ENCODE measurements around the gene TFDP1. TPM values are rescaled to one million over a fixed set of nuclear protein-coding genes. Genes with fewer than 3 reads are reported as not detected.

The TFDP1 gene
- total RNA-seq, 1 donor, result 83.8 TPM

DNA sequence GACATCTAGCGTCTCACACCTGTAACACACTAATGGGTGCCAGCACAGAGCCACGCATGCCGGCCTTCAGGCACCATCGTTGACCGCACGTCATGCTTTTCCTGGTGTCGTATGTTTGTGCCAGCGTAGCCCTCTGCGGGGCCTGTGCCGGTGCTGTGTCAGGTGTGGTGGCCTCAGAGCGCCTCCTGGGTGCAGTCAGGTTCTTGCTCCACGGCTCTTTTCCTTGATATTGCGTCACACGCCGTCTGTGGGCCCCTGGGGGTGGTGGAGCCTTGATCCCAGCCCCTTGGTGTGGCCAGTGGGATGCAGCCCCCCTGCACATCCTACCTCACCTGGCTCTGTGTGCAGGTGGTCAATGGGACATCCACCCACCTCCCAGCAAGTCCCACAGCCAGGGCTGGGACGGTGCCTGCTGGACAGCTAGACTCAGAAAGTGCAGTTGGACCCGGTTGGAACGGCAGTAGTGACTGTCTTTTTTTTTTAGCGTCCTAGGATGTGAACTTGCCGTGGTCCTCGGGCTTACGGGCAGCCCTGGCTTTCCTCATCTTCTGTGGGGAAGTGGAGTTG, 24.5 kb downstream of the TFDP1 start:
- TF ChIP-seq, protein P1, sequence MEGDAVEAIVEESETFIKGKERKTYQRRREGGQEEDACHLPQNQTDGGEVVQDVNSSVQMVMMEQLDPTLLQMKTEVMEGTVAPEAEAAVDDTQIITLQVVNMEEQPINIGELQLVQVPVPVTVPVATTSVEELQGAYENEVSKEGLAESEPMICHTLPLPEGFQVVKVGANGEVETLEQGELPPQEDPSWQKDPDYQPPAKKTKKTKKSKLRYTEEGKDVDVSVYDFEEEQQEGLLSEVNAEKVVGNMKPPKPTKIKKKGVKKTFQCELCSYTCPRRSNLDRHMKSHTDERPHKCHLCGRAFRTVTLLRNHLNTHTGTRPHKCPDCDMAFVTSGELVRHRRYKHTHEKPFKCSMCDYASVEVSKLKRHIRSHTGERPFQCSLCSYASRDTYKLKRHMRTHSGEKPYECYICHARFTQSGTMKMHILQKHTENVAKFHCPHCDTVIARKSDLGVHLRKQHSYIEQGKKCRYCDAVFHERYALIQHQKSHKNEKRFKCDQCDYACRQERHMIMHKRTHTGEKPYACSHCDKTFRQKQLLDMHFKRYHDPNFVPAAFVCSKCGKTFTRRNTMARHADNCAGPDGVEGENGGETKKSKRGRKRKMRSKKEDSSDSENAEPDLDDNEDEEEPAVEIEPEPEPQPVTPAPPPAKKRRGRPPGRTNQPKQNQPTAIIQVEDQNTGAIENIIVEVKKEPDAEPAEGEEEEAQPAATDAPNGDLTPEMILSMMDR (IDR thresholded peaks at IDR 0.05; ENCODE audit: insufficient read depth, low read depth, low read length), result no peak
- DNase-seq (ENCODE audit: low read depth), result no peak
- H3K4me3 ChIP-seq (ENCODE audit: low read depth, low read length), result no peak overlapping the region

DNA sequence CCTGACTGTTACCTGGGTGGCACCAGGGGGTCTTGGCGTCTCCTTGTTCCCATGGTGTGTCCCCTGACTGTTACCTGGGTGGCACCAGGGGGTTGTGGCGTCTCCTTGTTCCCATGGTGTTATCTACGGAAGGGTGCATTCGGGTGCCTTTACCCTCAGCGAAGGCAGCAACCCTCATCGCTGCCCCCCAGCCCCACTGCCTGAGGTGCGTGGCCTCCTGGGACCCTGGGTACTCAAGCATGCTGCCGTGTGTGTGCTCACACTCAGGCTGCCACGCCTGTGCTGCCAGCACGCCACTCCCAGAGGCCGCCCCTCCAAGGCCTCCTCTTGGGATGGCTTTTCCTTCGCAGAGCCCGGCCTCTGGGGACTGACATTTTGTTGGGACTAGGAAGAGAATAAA, 25.1 kb downstream of the TFDP1 start:
- TF ChIP-seq, protein P1 (IDR thresholded peaks at IDR 0.05; ENCODE audit: insufficient read depth, low read depth, low read length), result no peak
- no peak overlapping the region for H3K4me3 ChIP-seq (ENCODE audit: low read depth, low read length)
- no peak for DNase-seq (ENCODE audit: low read depth)

DNA sequence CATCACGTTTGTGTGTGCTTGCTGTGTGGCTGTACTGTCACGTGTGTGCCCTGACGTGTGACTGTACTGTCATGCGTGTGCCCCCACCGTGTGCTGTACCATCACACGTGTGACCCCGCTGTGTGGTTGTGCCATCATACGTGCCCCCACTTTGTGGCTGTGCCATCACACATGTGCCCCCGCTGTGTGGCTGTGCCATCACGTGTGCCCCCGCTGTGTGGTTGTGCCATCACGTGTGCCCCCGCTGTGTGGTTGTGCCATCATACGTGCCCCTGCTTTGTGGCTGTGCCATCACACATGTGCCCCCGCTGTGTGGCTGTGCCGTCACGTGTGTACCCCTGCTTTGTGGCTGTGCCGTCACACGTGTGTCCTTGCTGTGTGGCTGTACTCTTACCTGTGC, 25.7 kb downstream of the TFDP1 start:
- DNase-seq (ENCODE audit: low read depth), result no peak
- H3K4me3 ChIP-seq (ENCODE audit: low read depth, low read length), result no peak overlapping the region
- TF ChIP-seq, protein P1 (IDR thresholded peaks at IDR 0.05; ENCODE audit: insufficient read depth, low read depth, low read length), result no peak

DNA sequence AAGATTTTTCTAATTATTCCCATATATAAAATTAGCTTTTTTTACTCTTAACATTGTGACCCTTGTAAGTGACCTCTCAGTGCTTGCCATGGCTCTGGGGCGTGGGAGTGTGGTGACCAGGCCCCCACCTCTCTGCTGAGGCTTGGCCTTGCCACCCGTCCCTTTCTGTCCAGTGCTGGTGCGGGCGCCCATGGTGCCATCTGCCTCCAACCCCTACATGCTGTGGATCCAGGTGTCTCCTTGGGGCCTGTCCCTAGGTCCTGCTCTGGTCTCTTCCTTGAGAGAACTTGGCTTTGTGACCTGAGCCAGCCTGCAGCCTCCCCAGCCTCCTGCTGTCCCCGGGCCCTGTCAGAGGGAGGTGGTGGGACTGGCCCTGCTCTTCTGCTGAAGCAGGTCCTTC, 27.4 kb downstream of the TFDP1 start:
- H3K4me3 ChIP-seq (ENCODE audit: low read depth, low read length), result no peak overlapping the region
- DNase-seq (ENCODE audit: low read depth), result no peak
- TF ChIP-seq, protein P1 (IDR thresholded peaks at IDR 0.05; ENCODE audit: insufficient read depth, low read depth, low read length), result no peak

DNA sequence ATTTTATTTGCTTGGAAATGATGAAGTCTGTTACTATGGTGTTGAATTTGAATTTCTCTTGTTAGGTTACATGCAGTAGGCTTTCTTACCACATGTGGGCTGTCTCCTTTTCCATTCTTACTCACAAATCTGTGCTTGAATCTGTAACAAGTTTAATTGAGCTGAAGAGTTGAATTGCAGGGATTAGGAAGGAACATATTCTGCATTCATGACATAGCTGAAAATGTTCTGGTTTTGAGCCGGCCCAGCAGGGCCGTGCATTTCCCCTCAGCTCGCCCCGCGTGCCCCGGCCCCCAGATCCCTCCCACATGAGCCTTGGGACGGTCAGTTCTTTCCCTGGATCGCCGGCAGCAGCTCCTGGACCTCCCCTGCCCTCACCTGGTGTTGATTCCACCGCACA, 28.1 kb downstream of the TFDP1 start:
- no peak overlapping the region for H3K4me3 ChIP-seq (ENCODE audit: low read depth, low read length)
- DNase-seq (ENCODE audit: low read depth), result peak; percentile 62
- TF ChIP-seq, protein P1 (IDR thresholded peaks at IDR 0.05; ENCODE audit: insufficient read depth, low read depth, low read length), result peak; percentile 6

DNA sequence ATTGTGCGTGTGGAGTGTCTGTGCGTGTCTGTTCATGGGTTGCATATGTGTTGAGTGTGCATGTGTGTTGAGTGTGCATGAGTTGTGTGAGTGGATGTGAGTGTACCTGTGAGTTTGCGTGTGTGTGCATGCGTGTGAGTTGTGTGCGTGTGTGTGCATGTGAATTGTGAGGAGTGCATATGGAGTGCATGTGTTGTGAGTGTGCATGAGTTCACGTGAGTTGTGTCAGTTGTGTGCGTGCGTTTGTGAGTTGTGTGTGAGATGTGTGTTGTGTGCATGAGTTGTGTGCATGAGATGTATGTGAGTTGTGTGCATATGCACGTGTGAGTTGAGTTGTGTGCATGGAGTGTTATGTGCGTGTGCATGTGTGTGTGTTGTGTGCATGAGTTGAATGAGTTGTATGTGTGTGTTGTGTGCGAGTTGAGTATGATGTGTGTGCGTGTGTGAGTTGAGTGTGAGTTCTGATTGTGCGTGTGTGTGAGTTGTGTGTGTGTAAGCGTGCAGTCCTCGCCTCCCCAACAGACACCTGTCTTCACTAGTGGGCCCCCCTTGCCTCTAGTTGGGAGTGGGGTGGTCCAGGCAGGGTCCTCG, 29.3 kb downstream of the TFDP1 start:
- no peak for DNase-seq (ENCODE audit: low read depth)
- TF ChIP-seq, protein P1 (IDR thresholded peaks at IDR 0.05; ENCODE audit: insufficient read depth, low read depth, low read length), result no peak
- no peak overlapping the region for H3K4me3 ChIP-seq (ENCODE audit: low read depth, low read length)

Measured in fibroblast of villous mesenchyme (primary cell).